Measurements from ENCODE around the gene ACER3. TPM values are rescaled to one million over a fixed set of nuclear protein-coding genes. Genes with fewer than 3 reads are reported as not detected.
A peak's percentile ranks its signal among the peaks of the same experiment; 100 is the strongest.
"Not testable (repeated sequence)": the region's sequence is repeated elsewhere in the genome, so short reads cannot be mapped to it uniquely, and the experiment has no call there.

The ACER3 gene
- polyA plus RNA-seq, 3 donors, result 22.9 to 45.4 (median 23.6) TPM

- H3K27me3 Mint-ChIP-seq (ENCODE audit: low read depth in 3 of 3), result peaks cover 10 to 12% (median 11%) of the 10 kb centered on the region in 3 donors
- H3K27ac Mint-ChIP-seq, result no peak overlapping the region
- H3K9ac ChIP-seq (ENCODE audit: insufficient read depth, low read length, poor library complexity, severe bottlenecking), result no peak overlapping the region
These were observed 199.1 kb downstream of the ACER3 start for GRCh38 chr11:77059806-77060205.

GRCh38 chr11:77060234-77060633, 199.5 kb downstream of the ACER3 start:
- Histone ChIP-seq H3K4me1 (ENCODE audit: control insufficient read depth in 1 of 2, insufficient read depth in 2 of 2, low read length in 2 of 2) (no peaks in the 10 kb centered on the region), H3K36me3 (replicated peaks in 1 of 2; ENCODE audit: control insufficient read depth in 1 of 2, insufficient read depth in 2 of 2, low read length in 2 of 2) (no peaks in the 10 kb centered on the region), H3K79me2 (ENCODE audit: insufficient read depth, low read length) (no peaks in the 10 kb centered on the region), H3K4me2 (replicated peaks; ENCODE audit: extremely low read depth, low read length, poor library complexity, severe bottlenecking) (no peak overlapping the region), H2AFZ (ENCODE audit: insufficient read depth, low read depth, low read length, poor library complexity, severe bottlenecking) (no peak overlapping the region), H3K27ac (ENCODE audit: low read depth in 1 of 2, low read length in 2 of 2) (no peak overlapping the region), H3K9ac (ENCODE audit: insufficient read depth, low read length, poor library complexity, severe bottlenecking) (no peak overlapping the region), H3K9me3 (replicated peaks in 1 of 2; ENCODE audit: control insufficient read depth in 1 of 2, insufficient read depth in 1 of 2, low read length in 2 of 2) (peaks cover 25 to 33% of the 10 kb centered on the region in 2 donors), H3K4me3 (replicated peaks in 1 of 3; ENCODE audit: low read depth in 2 of 3, low read length in 3 of 3) (no peak overlapping the region), H4K20me1 (ENCODE audit: insufficient read depth, low read length) (no peaks in the 10 kb centered on the region), H3K27me3 (ENCODE audit: control insufficient read depth in 2 of 2, insufficient read depth in 2 of 2, low read length in 2 of 2) (peaks cover 0 to 2% of the 10 kb centered on the region in 2 donors)
- DNase-seq, result no peak
- peaks cover 18 to 44% (median 33%) of the 10 kb centered on the region in 7 donors for H3K9me3 Mint-ChIP-seq
- H3K27ac Mint-ChIP-seq, result no peak overlapping the region
- intact Hi-C loops (cut with micrococcal nuclease), result no loop called here
- peaks cover 11 to 14% (median 13%) of the 10 kb centered on the region in 3 donors for H3K27me3 Mint-ChIP-seq (ENCODE audit: low read depth in 3 of 3)
- no peak overlapping the region for H3K4me3 Mint-ChIP-seq
- TF ChIP-seq CTCF (IDR thresholded peaks at IDR 0.05), result no peak
- H3K36me3 Mint-ChIP-seq, result no peaks in the 10 kb centered on the region
- peaks cover 2% of the 10 kb centered on the region for H3K4me1 Mint-ChIP-seq
- WGBS (ENCODE audit: insufficient coverage), result 83% methylated on average over 1 of the region's 4 CpGs

More at GRCh38 chr11:77059806-77060205, 199.1 kb downstream of the ACER3 start:
- Histone ChIP-seq H3K4me3 (replicated peaks in 1 of 3; ENCODE audit: low read depth in 2 of 3, low read length in 3 of 3) (no peak overlapping the region), H3K27me3 (ENCODE audit: control insufficient read depth in 2 of 2, insufficient read depth in 2 of 2, low read length in 2 of 2) (no peaks in the 10 kb centered on the region), H3K4me1 (ENCODE audit: control insufficient read depth in 1 of 2, insufficient read depth in 2 of 2, low read length in 2 of 2) (no peaks in the 10 kb centered on the region), H3K36me3 (replicated peaks in 1 of 2; ENCODE audit: control insufficient read depth in 1 of 2, insufficient read depth in 2 of 2, low read length in 2 of 2) (no peaks in the 10 kb centered on the region), H3K9me3 (replicated peaks in 1 of 2; ENCODE audit: control insufficient read depth in 1 of 2, insufficient read depth in 1 of 2, low read length in 2 of 2) (peaks cover 25 to 33% of the 10 kb centered on the region in 2 donors), H4K20me1 (ENCODE audit: insufficient read depth, low read length) (no peaks in the 10 kb centered on the region), H3K4me2 (replicated peaks; ENCODE audit: extremely low read depth, low read length, poor library complexity, severe bottlenecking) (no peak overlapping the region), H2AFZ (ENCODE audit: insufficient read depth, low read depth, low read length, poor library complexity, severe bottlenecking) (no peak overlapping the region), H3K27ac (ENCODE audit: low read depth in 1 of 2, low read length in 2 of 2) (no peak overlapping the region), H3K79me2 (ENCODE audit: insufficient read depth, low read length) (no peaks in the 10 kb centered on the region)
- no peaks in the 10 kb centered on the region for H3K4me1 Mint-ChIP-seq
- TF ChIP-seq CTCF (IDR thresholded peaks at IDR 0.05), result no peak
- no peak for DNase-seq
- H3K36me3 Mint-ChIP-seq, result no peaks in the 10 kb centered on the region
- intact Hi-C loops (cut with micrococcal nuclease), result no loop called here
- peaks cover 18 to 45% (median 34%) of the 10 kb centered on the region in 7 donors for H3K9me3 Mint-ChIP-seq
- H3K4me3 Mint-ChIP-seq, result no peak overlapping the region
- WGBS (ENCODE audit: insufficient coverage), result no CpG with 5 or more reads among the region's 5 CpGs

- H3K4me2 ChIP-seq (replicated peaks; ENCODE audit: extremely low read depth, low read length, poor library complexity, severe bottlenecking); H3K27ac ChIP-seq (ENCODE audit: low read depth in 1 of 2, low read length in 2 of 2); H3K79me2 ChIP-seq (ENCODE audit: insufficient read depth, low read length); H3K4me1 Mint-ChIP-seq; H2AFZ ChIP-seq (ENCODE audit: insufficient read depth, low read depth, low read length, poor library complexity, severe bottlenecking); H3K4me3 ChIP-seq (replicated peaks in 1 of 3; ENCODE audit: low read depth in 2 of 3, low read length in 3 of 3); H3K9ac ChIP-seq (ENCODE audit: insufficient read depth, low read length, poor library complexity, severe bottlenecking); H3K27ac Mint-ChIP-seq; DNase-seq; H3K27me3 ChIP-seq (ENCODE audit: control insufficient read depth in 2 of 2, insufficient read depth in 2 of 2, low read length in 2 of 2); intact Hi-C loops (cut with micrococcal nuclease); H3K36me3 ChIP-seq (replicated peaks in 1 of 2; ENCODE audit: control insufficient read depth in 1 of 2, insufficient read depth in 2 of 2, low read length in 2 of 2); H4K20me1 ChIP-seq (ENCODE audit: insufficient read depth, low read length); H3K4me1 ChIP-seq (ENCODE audit: control insufficient read depth in 1 of 2, insufficient read depth in 2 of 2, low read length in 2 of 2); H3K36me3 Mint-ChIP-seq: not testable (repeated sequence)
- H3K4me3 Mint-ChIP-seq, result peak overlapping the region in 1 of 2 donors; percentile 14
- H3K9me3 Mint-ChIP-seq, result peaks cover 11 to 33% (median 25%) of the 10 kb centered on the region in 7 donors
- peaks cover 11 to 18% (median 14%) of the 10 kb centered on the region in 3 donors for H3K27me3 Mint-ChIP-seq (ENCODE audit: low read depth in 3 of 3)
- 100% methylated on average over 1 of the region's 4 CpGs for WGBS (ENCODE audit: insufficient coverage)
- H3K9me3 ChIP-seq (replicated peaks in 1 of 2; ENCODE audit: control insufficient read depth in 1 of 2, insufficient read depth in 1 of 2, low read length in 2 of 2), result peaks cover 19 to 24% of the 10 kb centered on the region in 2 donors
These were observed 200.5 kb downstream of the ACER3 start for GRCh38 chr11:77061258-77061657.

Measured in CD14-positive monocyte (primary cell).